HG03066 (cell line): ENCODE results near the gene CACNA1C.
"Not testable (repeated sequence)": the region's sequence is repeated elsewhere in the genome, so short reads cannot be mapped to it uniquely, and the experiment has no call there.

ENCODE experiments used
- ATAC-seq: cut with Tn5 transposase; IDR thresholded peaks from one replicate; pipeline ENCODE4 v1.9.1; 2021; ENCODE audit warnings: low read depth; ENCODE audit not compliant: unreplicated experiment

Gene CACNA1C

GRCh38 chr12:2135661-2136418 lies 83.1 kb downstream of the CACNA1C start:
- ATAC-seq, result not testable (repeated sequence)

- no peak for ATAC-seq
Measured at GRCh38 chr12:2136901-2137300, 84.1 kb downstream of the CACNA1C start.

GRCh38 chr12:2137711-2138110 lies 84.9 kb downstream of the CACNA1C start:
- ATAC-seq, result no peak

- ATAC-seq, result no peak
Measured at GRCh38 chr12:2138294-2138693, 85.5 kb downstream of the CACNA1C start.

GRCh38 chr12:2138871-2139308 lies 86.1 kb downstream of the CACNA1C start:
- ATAC-seq, result no peak

GRCh38 chr12:2139651-2140050 lies 86.9 kb downstream of the CACNA1C start:
- ATAC-seq, result no peak

GRCh38 chr12:2140858-2141519 lies 88.2 kb downstream of the CACNA1C start:
- ATAC-seq, result no peak

- no peak for ATAC-seq
Measured at GRCh38 chr12:2142068-2142467, 89.3 kb downstream of the CACNA1C start.

- ATAC-seq, result no peak
Measured at GRCh38 chr12:2144951-2145350, 92.2 kb downstream of the CACNA1C start.

GRCh38 chr12:2145433-2145998 lies 92.7 kb downstream of the CACNA1C start:
- ATAC-seq, result no peak

GRCh38 chr12:2147335-2147734 lies 94.5 kb downstream of the CACNA1C start:
- no peak for ATAC-seq

GRCh38 chr12:2149091-2149490 lies 96.3 kb downstream of the CACNA1C start:
- ATAC-seq, result no peak

GRCh38 chr12:2150833-2151232 lies 98.0 kb downstream of the CACNA1C start:
- ATAC-seq, result no peak

- ATAC-seq, result no peak
Measured at GRCh38 chr12:2151391-2151790, 98.6 kb downstream of the CACNA1C start.

GRCh38 chr12:2152134-2152533 lies 99.3 kb downstream of the CACNA1C start:
- ATAC-seq, result no peak

- ATAC-seq, result no peak
Measured at GRCh38 chr12:2154050-2154449, 101.3 kb downstream of the CACNA1C start.

- no peak for ATAC-seq
Measured at GRCh38 chr12:2154521-2154920, 101.7 kb downstream of the CACNA1C start.

- ATAC-seq, result no peak
Measured at GRCh38 chr12:2156333-2156732, 103.5 kb downstream of the CACNA1C start.

GRCh38 chr12:2160043-2160442 lies 107.3 kb downstream of the CACNA1C start:
- no peak for ATAC-seq

GRCh38 chr12:2161473-2161872 lies 108.7 kb downstream of the CACNA1C start:
- no peak for ATAC-seq

GRCh38 chr12:2163177-2163941 lies 110.6 kb downstream of the CACNA1C start:
- no peak for ATAC-seq
